ENCODE data around the gene GLDN. TPM values are rescaled to one million over a fixed set of nuclear protein-coding genes. Genes with fewer than 3 reads are reported as not detected.

GLDN gene
- total RNA-seq, 6 experiments from 2014 or later = not detected

GRCh38 chr15:51318382-51319150, 22.9 kb upstream of the GLDN start:
- Mint-ChIP-seq H3K27ac (no peak overlapping the region), H3K9me3 (no peaks in the 10 kb centered on the region), H3K36me3 (ENCODE audit: low read depth) (no peaks in the 10 kb centered on the region), H3K4me3 (no peak overlapping the region), H3K4me1 (ENCODE audit: low read depth) (no peaks in the 10 kb centered on the region; the same call in 1 of the 2 replicates), H3K27me3 (ENCODE audit: insufficient read depth) (peaks cover 38% of the 10 kb centered on the region)
- DNase-seq = peak; percentile 8
- no peak for TF ChIP-seq CTCF (IDR thresholded peaks at IDR 0.05)

- H3K27me3 Mint-ChIP-seq (ENCODE audit: insufficient read depth) = peaks cover 38% of the 10 kb centered on the region
- H3K27ac Mint-ChIP-seq = no peak overlapping the region
- no peaks in the 10 kb centered on the region; the same call in 1 of the 2 replicates for H3K4me1 Mint-ChIP-seq (ENCODE audit: low read depth)
- no peaks in the 10 kb centered on the region for H3K9me3 Mint-ChIP-seq
- TF ChIP-seq CTCF (IDR thresholded peaks at IDR 0.05) = no peak
- no peaks in the 10 kb centered on the region for H3K36me3 Mint-ChIP-seq (ENCODE audit: low read depth)
- H3K4me3 Mint-ChIP-seq = no peak overlapping the region
- no peak for DNase-seq
Observed at GRCh38 chr15:51319539-51319938, 21.9 kb upstream of the GLDN start.

GRCh38 chr15:51320843-51321242, 20.6 kb upstream of the GLDN start:
- H3K27ac Mint-ChIP-seq = no peak overlapping the region
- no peaks in the 10 kb centered on the region for H3K36me3 Mint-ChIP-seq (ENCODE audit: low read depth)
- no peak for DNase-seq
- TF ChIP-seq CTCF (IDR thresholded peaks at IDR 0.05) = no peak
- no peaks in the 10 kb centered on the region for H3K9me3 Mint-ChIP-seq
- no peak overlapping the region for H3K4me3 Mint-ChIP-seq
- H3K27me3 Mint-ChIP-seq (ENCODE audit: insufficient read depth) = peaks cover 43% of the 10 kb centered on the region
- H3K4me1 Mint-ChIP-seq (ENCODE audit: low read depth) = no peaks in the 10 kb centered on the region; the same call in 1 of the 2 replicates

GRCh38 chr15:51321316-51321715, 20.1 kb upstream of the GLDN start:
- Mint-ChIP-seq H3K36me3 (ENCODE audit: low read depth) (no peaks in the 10 kb centered on the region), H3K27me3 (ENCODE audit: insufficient read depth) (peaks cover 48% of the 10 kb centered on the region), H3K4me3 (no peak overlapping the region), H3K4me1 (ENCODE audit: low read depth) (no peaks in the 10 kb centered on the region; the same call in 1 of the 2 replicates), H3K9me3 (no peaks in the 10 kb centered on the region), H3K27ac (no peak overlapping the region)
- TF ChIP-seq CTCF (IDR thresholded peaks at IDR 0.05) = no peak
- no peak for DNase-seq

- H3K4me1 Mint-ChIP-seq (ENCODE audit: low read depth) = no peaks in the 10 kb centered on the region; the same call in 1 of the 2 replicates
- no peak overlapping the region for H3K4me3 Mint-ChIP-seq
- no peak overlapping the region for H3K27ac Mint-ChIP-seq
- no peak for TF ChIP-seq CTCF (IDR thresholded peaks at IDR 0.05)
- no peaks in the 10 kb centered on the region for H3K9me3 Mint-ChIP-seq
- H3K27me3 Mint-ChIP-seq (ENCODE audit: insufficient read depth) = peaks cover 57% of the 10 kb centered on the region
- no peak for DNase-seq
- H3K36me3 Mint-ChIP-seq (ENCODE audit: low read depth) = no peaks in the 10 kb centered on the region
Observed at GRCh38 chr15:51322621-51323296, 18.7 kb upstream of the GLDN start.

All from HFFc6 (cell line).